IPS-NIHi7 (cell line): Measurements from ENCODE around the gene HRH3.
A peak's percentile ranks its signal among the peaks of the same experiment; 100 is the strongest.

Experiments
- DNase-seq: peaks from one replicate; pipeline ENCODE4 v3.0.0; 2012; ENCODE audit warnings: mixed read lengths; ENCODE audit errors: extremely low spot score

The HRH3 gene

GRCh38 chr20:62219992-62220665, at the start of gene HRH3:
Gene HRH3 (minus strand): TSS chr20:62220278. CDS start chr20:62219970, 308 bp downstream.
- DNase-seq, result peak; percentile 93

GRCh38 chr20:62269871-62270270, 49.8 kb upstream of the HRH3 start:
- DNase-seq, result no peak

- no peak for DNase-seq
Measured at GRCh38 chr20:62269378-62269777, 49.3 kb upstream of the HRH3 start.

- DNase-seq, result no peak
Measured at GRCh38 chr20:62268228-62268900, 48.3 kb upstream of the HRH3 start.

GRCh38 chr20:62267543-62267942, 47.5 kb upstream of the HRH3 start:
- no peak for DNase-seq

- no peak for DNase-seq
Measured at GRCh38 chr20:62266851-62267250, 46.8 kb upstream of the HRH3 start.

- DNase-seq, result no peak
Measured at GRCh38 chr20:62266340-62266739, 46.3 kb upstream of the HRH3 start.

- no peak for DNase-seq
Measured at GRCh38 chr20:62265365-62265764, 45.3 kb upstream of the HRH3 start.

GRCh38 chr20:62263396-62263795, 43.3 kb upstream of the HRH3 start:
- DNase-seq, result no peak

- DNase-seq, result no peak
Measured at GRCh38 chr20:62262064-62262463, 42.0 kb upstream of the HRH3 start.

- DNase-seq, result no peak
Measured at GRCh38 chr20:62259294-62259565, 39.2 kb upstream of the HRH3 start.

- DNase-seq, result no peak
Measured at GRCh38 chr20:62258499-62259293, 38.6 kb upstream of the HRH3 start.

GRCh38 chr20:62255976-62256375, 35.9 kb upstream of the HRH3 start:
- DNase-seq, result no peak

GRCh38 chr20:62254021-62254724, 34.1 kb upstream of the HRH3 start:
- DNase-seq, result no peak

GRCh38 chr20:62253398-62253797, 33.3 kb upstream of the HRH3 start:
- DNase-seq, result no peak

- DNase-seq, result no peak
Measured at GRCh38 chr20:62252342-62252966, 32.4 kb upstream of the HRH3 start.

GRCh38 chr20:62248890-62249560, 28.9 kb upstream of the HRH3 start:
- no peak for DNase-seq

GRCh38 chr20:62246872-62247652, 27.0 kb upstream of the HRH3 start:
- no peak for DNase-seq

- no peak for DNase-seq
Measured at GRCh38 chr20:62246431-62246830, 26.4 kb upstream of the HRH3 start.

- no peak for DNase-seq
Measured at GRCh38 chr20:62245911-62246280, 25.8 kb upstream of the HRH3 start.
